B cell (primary cell): ENCODE measurements around the gene DRAM2. TPM values are rescaled to one million over a fixed set of nuclear protein-coding genes. Genes with fewer than 3 reads are reported as not detected.

Experiments used
- ATAC-seq: fragments of 200-7000 bp; cut with Tn5 transposase; one replicate; pipeline ENCODE4 v1.10.0; 2021; ENCODE audit warnings: low read depth, mild to moderate bottlenecking, moderate number of reproducible peaks, moderate library complexity
- CTCF ChIA-PET: fragments of 350-600 bp; sonication (Branson Sonifier 250); formaldehyde crosslinking; loops from one replicate; lab custom pipeline; 2021; ENCODE audit warnings: antibody characterized with exemption, inconsistent platforms; lab: Charles Lee
- POLR2A ChIA-PET: fragments of 350-600 bp; sonication (Branson Sonifier 250); formaldehyde crosslinking; loops from one replicate; lab custom pipeline; 2021; ENCODE audit warnings: antibody characterized with exemption; lab: Charles Lee
- DNase-seq: peaks from one replicate; pipeline ENCODE4 v3.0.0; 2013
- H2AFZ ChIP-seq: 2 replicates; pipeline ENCODE4 v1.6.1; 2012; ENCODE audit warnings: mild to moderate bottlenecking, low read depth, low read length; ENCODE audit not compliant: insufficient read depth, poor library complexity, severe bottlenecking
- H3K27ac ChIP-seq, 2 donors: 1 replicate in 1 of 2; 2 replicates in 1 of 2; pipeline ENCODE4 v1.5.1; 2012 to 2013; ENCODE audit warnings: low read length in 2 of 2, mild to moderate bottlenecking in 2 of 2, moderate library complexity in 1 of 2
- H3K27me3 ChIP-seq, 4 experiments: fragments of 200-600 bp in 1 of 4; sonication (generic) in 1 of 4; replicated peaks in 1 of 4; 1 replicate in 2 of 4; 2 replicates in 2 of 4; pipeline versions ENCODE4 v1.6.1 to v1.7.0; 2013 to 2016; ENCODE audit warnings: low read length in 3 of 4, mild to moderate bottlenecking in 2 of 4, mixed read lengths in 1 of 4, moderate library complexity in 1 of 4; ENCODE audit not compliant: insufficient read depth in 4 of 4, control insufficient read depth in 3 of 4; ENCODE audit errors: control extremely low read depth in 1 of 4
- H3K36me3 ChIP-seq, 2 experiments: replicated peaks in 1 of 2; 1 replicate in 1 of 2; 2 replicates in 1 of 2; pipeline versions ENCODE4 v1.6.1 to v1.7.1; 2013; ENCODE audit warnings: low read length in 1 of 2; ENCODE audit not compliant: insufficient read depth in 2 of 2, control insufficient read depth in 1 of 2; ENCODE audit errors: control extremely low read depth in 1 of 2, extremely low read depth in 1 of 2
- H3K4me1 ChIP-seq, 2 donors: fragments of 200-600 bp in 1 of 2; sonication (generic) in 1 of 2; 1 replicate in 1 of 2; 2 replicates in 1 of 2; pipeline versions ENCODE4 v1.5.1 to v1.6.1; 2013 to 2017; ENCODE audit warnings: low read length in 2 of 2; ENCODE audit not compliant: control insufficient read depth in 2 of 2, insufficient read depth in 2 of 2
- H3K4me2 ChIP-seq: replicated peaks from 2 replicates; pipeline ENCODE3; 2012; ENCODE audit warnings: mild to moderate bottlenecking, low read depth, low read length; ENCODE audit not compliant: poor library complexity, severe bottlenecking
- H3K4me3 ChIP-seq, 5 experiments: fragments of 200-600 bp in 1 of 5; sonication (generic) in 1 of 5; 1 replicate in 3 of 5; 2 replicates in 2 of 5; pipeline versions ENCODE4 v1.5.1 to v1.7.0; 2011 to 2016; ENCODE audit warnings: low read length in 4 of 5, mild to moderate bottlenecking in 4 of 5, low read depth in 2 of 5, control low read depth in 1 of 5, moderate library complexity in 1 of 5; ENCODE audit not compliant: insufficient read depth in 1 of 5; ENCODE audit errors: control extremely low read depth in 1 of 5, extremely low read depth in 1 of 5
- H3K79me2 ChIP-seq: fragments of 200-600 bp; sonication (generic); one replicate; pipeline ENCODE4 v1.6.0; 2016; ENCODE audit warnings: low read length; ENCODE audit not compliant: control insufficient read depth, insufficient read depth
- H3K9ac ChIP-seq: fragments of 200-600 bp; sonication (generic); 2 replicates; pipeline ENCODE4 v1.6.1; 2017; ENCODE audit warnings: mild to moderate bottlenecking, low read length, moderate library complexity
- H3K9me3 ChIP-seq, 3 donors: one replicate each; pipeline versions ENCODE4 v1.6.1 to v1.7.1; 2013; ENCODE audit warnings: low read length in 2 of 3; ENCODE audit not compliant: control insufficient read depth in 2 of 3, insufficient read depth in 1 of 3; ENCODE audit errors: control extremely low read depth in 1 of 3
- H4K20me1 ChIP-seq: 2 replicates; pipeline ENCODE4 v1.6.0; 2012; ENCODE audit warnings: mild to moderate bottlenecking, low read length; ENCODE audit not compliant: insufficient read depth, control insufficient read depth, poor library complexity, severe bottlenecking
- H3K27ac Mint-ChIP-seq: one replicate; pipeline ENCODE4 v1.8.0; 2021; ENCODE audit warnings: mixed read lengths
- H3K27me3 Mint-ChIP-seq: one replicate; pipeline ENCODE4 v1.8.0; 2021; ENCODE audit warnings: mixed read lengths
- H3K4me1 Mint-ChIP-seq: one replicate; pipeline ENCODE4 v1.8.0; 2021; ENCODE audit warnings: mixed read lengths
- H3K4me3 Mint-ChIP-seq: one replicate; pipeline ENCODE4 v1.8.0; 2021; ENCODE audit warnings: mixed read lengths
- H3K9me3 Mint-ChIP-seq: one replicate; pipeline ENCODE4 v1.8.0; 2022; ENCODE audit warnings: mixed read lengths; ENCODE audit not compliant: insufficient read depth
- CTCF ChIP-seq: fragments of 200-600 bp; IDR thresholded peaks from one replicate; pipeline ENCODE4 v1.8.0; 2022; ENCODE audit warnings: antibody characterized with exemption, mild to moderate bottlenecking
- EZH2 ChIP-seq: IDR thresholded peaks from 2 replicates; pipeline ENCODE4 v1.6.1; 2012; ENCODE audit warnings: borderline replicate concordance, low read depth, mild to moderate bottlenecking, moderate library complexity, low read length; ENCODE audit not compliant: insufficient read depth, poor library complexity, severe bottlenecking
- WGBS: methylation state at CpG from one replicate; pipeline ENCODE4 v1.1.5; 2013; ENCODE audit warnings: missing lambda C conversion rate; ENCODE audit not compliant: insufficient coverage; 5-methylcytosine and 5-hydroxymethylcytosine counted together
- intact Hi-C: fragments of 100-400 bp; cut with micrococcal nuclease; formaldehyde crosslinking; loops from one replicate; pipeline ENCODE4 v1.10.0; 2022
- polyA plus RNA-seq: library from polyadenylated mRNA; depleted of rRNA; stranded (reverse); fragments of >200 nt; gene quantifications from 2 replicates; pipeline ENCODE4 v1.2.3, GENCODE V29; 2012
- total RNA-seq, 2 donors: library from RNA; stranded (reverse); fragments of 120-200 nt in 1 of 2; gene quantifications; 1 replicate in 1 of 2; 2 replicates in 1 of 2; pipeline versions ENCODE4 v1.2.3 to v1.2.4, GENCODE V29; 2013 to 2022

The DRAM2 gene
- total and polyA plus RNA-seq, 2 donors (not counting 1 experiment from before 2014, with no cell fraction given), result 102 to 195 TPM

GRCh38 chr1:111182052-111182451, 42.2 kb upstream of the DRAM2 start:
- TF ChIP-seq CTCF (no peak), EZH2 (no peak)
- no peak for DNase-seq
- H3K4me3 Mint-ChIP-seq, result no peak overlapping the region
- Histone ChIP-seq H3K9me3 (no peaks in the 10 kb centered on the region), H3K27ac (peak overlapping the region in 1 of 2 donors; percentile 10), H4K20me1 (no peaks in the 10 kb centered on the region), H3K4me3 (no peak overlapping the region), H3K9ac (no peak overlapping the region), H2AFZ (no peak overlapping the region), H3K4me2 (no peak overlapping the region), H3K27me3 (no peaks in the 10 kb centered on the region), H3K4me1 (peaks cover 16 to 22% of the 10 kb centered on the region in 2 donors), H3K36me3 (peaks cover 12 to 76% of the 10 kb centered on the region in 2 experiments), H3K79me2 (peaks cover 25% of the 10 kb centered on the region)
- ChIA-PET POLR2A (no interaction called here), CTCF (interaction anchor here (0.6 to 1.7 kb wide), 3 partner anchors 12 to 152 kb away, joined by 3 to 9 read pairs (median 3); no protein-coding TSS in a partner anchor)
- peaks cover 48% of the 10 kb centered on the region for H3K4me1 Mint-ChIP-seq
- intact Hi-C loops, result no loop called here
- no CpG with 5 or more reads among the region's 2 CpGs for whole genome bisulfite sequencing
- peak overlapping the region; percentile 47 for H3K27ac Mint-ChIP-seq
- H3K27me3 Mint-ChIP-seq, result no peaks in the 10 kb centered on the region
- H3K9me3 Mint-ChIP-seq, result no peaks in the 10 kb centered on the region
- ATAC-seq, result no peak

GRCh38 chr1:111179968-111180533, 40.2 kb upstream of the DRAM2 start:
- Histone ChIP-seq H3K4me2 (no peak overlapping the region), H3K9ac (no peak overlapping the region), H3K36me3 (peaks cover 5 to 75% of the 10 kb centered on the region in 2 experiments), H2AFZ (no peak overlapping the region), H3K27ac (peak overlapping the region in 1 of 2 donors; percentile 39), H3K4me1 (peaks cover 19 to 29% of the 10 kb centered on the region in 2 donors), H3K79me2 (peaks cover 42% of the 10 kb centered on the region), H3K27me3 (no peaks in the 10 kb centered on the region), H4K20me1 (no peaks in the 10 kb centered on the region), H3K9me3 (no peaks in the 10 kb centered on the region), H3K4me3 (no peak overlapping the region)
- ChIA-PET POLR2A (no interaction called here), CTCF (interaction anchor here (1.4 kb wide), 1 partner anchor 40 kb away, joined by 4 read pairs; no protein-coding TSS in a partner anchor)
- Mint-ChIP-seq H3K4me1 (peaks cover 50% of the 10 kb centered on the region), H3K27ac (peak overlapping the region; percentile 51), H3K4me3 (no peak overlapping the region), H3K27me3 (no peaks in the 10 kb centered on the region), H3K9me3 (no peaks in the 10 kb centered on the region)
- ATAC-seq (no peak), DNase-seq (no peak)
- intact Hi-C loops, result no loop called here
- TF ChIP-seq CTCF (no peak), EZH2 (no peak)
